ENCODE measurements around the gene WWOX.

GRCh38 chr16:78812582-78812981 is 713.1 kb downstream of the WWOX start:
- TF ChIP-seq, protein P1, sequence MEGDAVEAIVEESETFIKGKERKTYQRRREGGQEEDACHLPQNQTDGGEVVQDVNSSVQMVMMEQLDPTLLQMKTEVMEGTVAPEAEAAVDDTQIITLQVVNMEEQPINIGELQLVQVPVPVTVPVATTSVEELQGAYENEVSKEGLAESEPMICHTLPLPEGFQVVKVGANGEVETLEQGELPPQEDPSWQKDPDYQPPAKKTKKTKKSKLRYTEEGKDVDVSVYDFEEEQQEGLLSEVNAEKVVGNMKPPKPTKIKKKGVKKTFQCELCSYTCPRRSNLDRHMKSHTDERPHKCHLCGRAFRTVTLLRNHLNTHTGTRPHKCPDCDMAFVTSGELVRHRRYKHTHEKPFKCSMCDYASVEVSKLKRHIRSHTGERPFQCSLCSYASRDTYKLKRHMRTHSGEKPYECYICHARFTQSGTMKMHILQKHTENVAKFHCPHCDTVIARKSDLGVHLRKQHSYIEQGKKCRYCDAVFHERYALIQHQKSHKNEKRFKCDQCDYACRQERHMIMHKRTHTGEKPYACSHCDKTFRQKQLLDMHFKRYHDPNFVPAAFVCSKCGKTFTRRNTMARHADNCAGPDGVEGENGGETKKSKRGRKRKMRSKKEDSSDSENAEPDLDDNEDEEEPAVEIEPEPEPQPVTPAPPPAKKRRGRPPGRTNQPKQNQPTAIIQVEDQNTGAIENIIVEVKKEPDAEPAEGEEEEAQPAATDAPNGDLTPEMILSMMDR (IDR thresholded peaks at IDR 0.05; ENCODE audit: insufficient read depth, low read depth, low read length), result no peak
- TF ChIP-seq EZH2 (IDR thresholded peaks at IDR 0.05; ENCODE audit: insufficient read depth, low read length), result no peak
